Measurements from ENCODE around the gene LIMK2.
A peak's percentile ranks its signal among the peaks of the same experiment; 100 is the strongest.
"Not testable (repeated sequence)": the region's sequence is repeated elsewhere in the genome, so short reads cannot be mapped to it uniquely, and the experiment has no call there.

The LIMK2 gene

GRCh38 chr22:31302537-31302936 is 90.4 kb downstream of the LIMK2 start:
- Mint-ChIP-seq H3K4me1 (peaks cover 7% of the 10 kb centered on the region), H3K9me3 (no peaks in the 10 kb centered on the region), H3K4me3 (no peak overlapping the region), H3K27ac (no peak overlapping the region), H3K27me3 (ENCODE audit: low read depth, poor library complexity) (peaks cover 12% of the 10 kb centered on the region), H3K36me3 (ENCODE audit: low read depth) (no peaks in the 10 kb centered on the region)
- no peak for DNase-seq
- TF ChIP-seq CTCF (IDR thresholded peaks at IDR 0.05): no peak

GRCh38 chr22:31305194-31305593 is 93.1 kb downstream of the LIMK2 start:
- Mint-ChIP-seq H3K27ac (no peak overlapping the region), H3K27me3 (ENCODE audit: low read depth, poor library complexity) (peaks cover 7% of the 10 kb centered on the region), H3K4me3 (no peak overlapping the region), H3K36me3 (ENCODE audit: low read depth) (no peaks in the 10 kb centered on the region), H3K9me3 (no peaks in the 10 kb centered on the region), H3K4me1 (peaks cover 8% of the 10 kb centered on the region)
- no peak for DNase-seq
- TF ChIP-seq CTCF (IDR thresholded peaks at IDR 0.05): no peak

- TF ChIP-seq CTCF (IDR thresholded peaks at IDR 0.05): no peak
- no peak for DNase-seq
- Mint-ChIP-seq H3K4me1 (peaks cover 6% of the 10 kb centered on the region), H3K36me3 (ENCODE audit: low read depth) (no peaks in the 10 kb centered on the region), H3K9me3 (no peaks in the 10 kb centered on the region), H3K27ac (no peak overlapping the region), H3K4me3 (no peak overlapping the region), H3K27me3 (ENCODE audit: low read depth, poor library complexity) (no peaks in the 10 kb centered on the region)
Observed at GRCh38 chr22:31308181-31308580, 96.1 kb downstream of the LIMK2 start.

GRCh38 chr22:31313366-31314147 is 101.5 kb downstream of the LIMK2 start:
- peaks cover 13% of the 10 kb centered on the region for H3K36me3 Mint-ChIP-seq (ENCODE audit: low read depth)
- H3K9me3 Mint-ChIP-seq: peaks cover 23% of the 10 kb centered on the region
- no peaks in the 10 kb centered on the region for H3K27me3 Mint-ChIP-seq (ENCODE audit: low read depth, poor library complexity)
- H3K4me1 Mint-ChIP-seq: peaks cover under 1% of the 10 kb centered on the region
- H3K4me3 Mint-ChIP-seq: no peak overlapping the region
- no peak overlapping the region for H3K27ac Mint-ChIP-seq
- peak; percentile 75 for TF ChIP-seq CTCF (IDR thresholded peaks at IDR 0.05)
- peak; percentile 70 for DNase-seq

- not testable (repeated sequence) for H3K4me1 Mint-ChIP-seq; H3K27me3 Mint-ChIP-seq (ENCODE audit: low read depth, poor library complexity); H3K4me3 Mint-ChIP-seq; H3K27ac Mint-ChIP-seq; DNase-seq
- Mint-ChIP-seq H3K9me3 (peaks cover 23% of the 10 kb centered on the region), H3K36me3 (ENCODE audit: low read depth) (peaks cover 13% of the 10 kb centered on the region)
Observed at GRCh38 chr22:31314220-31314619, 102.1 kb downstream of the LIMK2 start.

GRCh38 chr22:31321421-31321820 is 109.3 kb downstream of the LIMK2 start:
- H3K9me3 Mint-ChIP-seq: peaks cover under 1% of the 10 kb centered on the region
- no peak for TF ChIP-seq CTCF (IDR thresholded peaks at IDR 0.05)
- DNase-seq: no peak
- no peak overlapping the region for H3K4me3 Mint-ChIP-seq
- no peaks in the 10 kb centered on the region for H3K27me3 Mint-ChIP-seq (ENCODE audit: low read depth, poor library complexity)
- peak overlapping the region; percentile 14 for H3K27ac Mint-ChIP-seq
- H3K36me3 Mint-ChIP-seq (ENCODE audit: low read depth): peaks cover 27% of the 10 kb centered on the region
- no peaks in the 10 kb centered on the region for H3K4me1 Mint-ChIP-seq
